Measurements from ENCODE around the gene RSL1D1.

GRCh38 chr16:11848842-11849241 lies 2.5 kb downstream of the RSL1D1 start:
- TF ChIP-seq POLR2AphosphoS5 (IDR thresholded peaks at IDR 0.05) = no peak
- no peak for TF ChIP-seq POLR2A (IDR thresholded peaks at IDR 0.05)
